GM21825 (cell line): ENCODE measurements around the gene CARM1.
"Not testable (repeated sequence)": the region's sequence is repeated elsewhere in the genome, so short reads cannot be mapped to it uniquely, and the experiment has no call there.

ENCODE experiments used
- ATAC-seq: cut with Tn5 transposase; IDR thresholded peaks from one replicate; pipeline ENCODE4 v1.9.1; 2021; ENCODE audit warnings: mild to moderate bottlenecking, moderate library complexity; ENCODE audit not compliant: unreplicated experiment

Gene CARM1

DNA sequence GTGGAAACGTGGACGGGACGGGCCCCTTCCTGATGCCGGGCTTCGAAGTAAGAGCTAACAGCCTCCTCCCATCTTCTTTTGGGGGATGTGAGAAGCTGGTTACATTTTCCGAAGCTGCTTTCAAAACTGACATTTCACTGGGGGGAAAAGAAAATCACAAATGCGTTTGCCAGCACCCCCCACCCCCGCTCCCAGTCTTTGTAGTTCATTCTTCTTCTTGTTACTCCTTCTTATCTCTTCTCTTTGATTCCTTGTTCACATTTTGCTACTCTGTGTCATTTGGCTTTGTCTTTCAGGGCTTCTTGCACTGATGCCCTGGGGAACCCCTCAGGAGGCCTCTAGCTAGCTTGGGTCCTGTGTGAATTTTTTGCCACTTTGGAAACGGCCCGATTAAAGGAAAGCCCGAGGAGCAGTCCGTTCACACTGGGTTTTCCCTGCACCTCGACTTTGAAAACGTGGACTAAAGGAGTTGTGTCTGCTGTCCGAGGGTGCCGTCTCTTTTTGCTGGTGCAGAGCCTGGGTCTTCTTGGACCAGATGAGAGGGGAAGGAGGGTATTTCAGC lies 1.3 kb downstream of the CARM1 start:
- ATAC-seq, result no peak

DNA sequence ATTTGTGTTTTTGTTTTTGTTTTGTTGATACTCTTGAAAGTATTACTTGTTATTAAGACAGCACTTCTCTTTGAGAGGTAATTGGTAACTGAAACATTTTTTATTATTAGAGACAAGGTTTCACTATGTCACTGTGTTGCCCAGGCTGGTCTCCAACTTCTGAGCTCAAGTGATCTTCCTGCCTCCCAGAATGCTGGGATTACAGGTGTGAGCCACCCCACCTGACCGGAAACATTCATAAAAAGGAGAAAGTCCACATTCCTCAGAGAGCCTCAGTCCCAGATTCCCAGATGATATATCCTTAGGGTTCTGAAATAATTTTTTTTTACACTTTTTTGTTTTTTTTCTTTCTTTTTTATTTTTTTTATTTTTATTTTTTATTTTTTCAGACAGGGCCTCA lies 2.7 kb downstream of the CARM1 start:
- ATAC-seq, result no peak

DNA sequence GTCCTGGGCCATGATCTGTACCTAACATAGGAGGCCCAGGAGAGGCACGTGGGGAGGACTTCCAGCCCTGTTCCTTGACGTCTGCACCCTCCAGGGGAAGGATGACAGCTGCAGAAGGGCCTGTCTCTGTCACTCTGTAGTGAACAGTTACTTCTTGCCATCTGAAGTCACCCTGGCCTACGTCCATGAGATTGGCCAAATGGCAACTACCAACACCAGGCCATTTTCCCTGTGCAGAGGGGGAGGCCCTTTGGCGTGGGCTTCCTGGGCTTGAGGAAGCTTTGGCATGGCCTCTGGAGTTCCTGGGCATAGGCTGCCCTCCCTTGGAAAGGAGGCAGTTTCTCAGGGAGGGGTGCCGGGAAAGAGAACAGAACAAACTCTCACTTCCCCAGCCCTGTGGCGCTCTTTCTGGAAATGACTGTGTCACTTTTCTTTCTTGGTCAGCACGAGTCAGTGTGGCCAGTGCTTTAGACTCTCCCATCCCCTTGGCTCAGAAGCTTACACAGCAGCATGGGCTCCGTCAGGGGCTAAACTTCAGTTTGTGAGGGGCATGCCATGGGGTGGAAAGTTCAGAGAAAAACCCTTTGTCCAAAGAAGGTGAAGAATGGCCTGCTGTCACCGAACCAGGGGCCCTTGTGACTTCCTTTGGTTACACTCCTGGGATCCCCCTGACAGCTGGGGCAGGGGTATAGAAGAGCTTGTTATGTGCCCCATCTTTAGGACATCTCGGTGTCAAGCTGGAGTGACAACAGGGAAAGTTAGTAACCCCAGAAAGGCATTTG lies 5.3 kb downstream of the CARM1 start:
- peak; percentile 57 for ATAC-seq

DNA sequence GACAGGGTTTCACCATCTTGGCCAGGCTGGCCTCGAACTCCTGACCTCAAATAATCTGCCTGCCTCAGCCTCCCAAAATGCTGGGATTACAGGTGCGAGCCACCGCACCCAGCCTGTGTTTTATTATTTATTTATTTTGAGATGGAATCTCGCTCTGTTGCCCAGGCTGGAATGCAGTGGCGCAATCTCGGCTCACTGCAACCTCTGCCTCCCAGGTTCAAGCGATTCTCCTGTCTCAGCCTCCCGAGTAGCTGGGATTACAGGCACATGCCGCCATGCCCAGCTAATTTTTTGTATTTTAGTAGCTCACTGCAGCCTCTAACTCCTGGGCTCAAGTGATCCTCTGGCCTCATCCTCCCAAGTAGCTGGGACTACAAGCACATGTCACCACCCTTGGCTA lies 6.3 kb downstream of the CARM1 start:
- not testable (repeated sequence) for ATAC-seq

DNA sequence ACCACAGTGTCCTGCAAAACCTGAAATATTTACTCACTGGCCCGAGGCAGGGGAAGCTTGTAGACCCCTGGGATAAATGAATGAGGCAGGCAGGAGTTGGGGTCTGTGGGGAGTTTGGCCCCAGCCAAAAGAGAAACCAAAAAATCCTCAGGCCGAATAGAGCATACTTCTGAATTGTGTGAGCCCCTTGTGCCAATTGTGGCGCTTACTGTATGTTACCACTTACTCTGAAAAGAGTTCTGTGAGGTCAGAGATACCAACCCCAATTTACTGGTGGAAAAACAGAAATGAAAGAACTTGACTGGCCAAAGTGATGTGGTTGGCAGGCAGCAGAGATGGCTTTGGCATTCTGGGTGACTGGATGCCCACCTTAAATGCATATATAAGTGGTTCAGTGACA lies 6.9 kb downstream of the CARM1 start:
- ATAC-seq, result no peak

DNA sequence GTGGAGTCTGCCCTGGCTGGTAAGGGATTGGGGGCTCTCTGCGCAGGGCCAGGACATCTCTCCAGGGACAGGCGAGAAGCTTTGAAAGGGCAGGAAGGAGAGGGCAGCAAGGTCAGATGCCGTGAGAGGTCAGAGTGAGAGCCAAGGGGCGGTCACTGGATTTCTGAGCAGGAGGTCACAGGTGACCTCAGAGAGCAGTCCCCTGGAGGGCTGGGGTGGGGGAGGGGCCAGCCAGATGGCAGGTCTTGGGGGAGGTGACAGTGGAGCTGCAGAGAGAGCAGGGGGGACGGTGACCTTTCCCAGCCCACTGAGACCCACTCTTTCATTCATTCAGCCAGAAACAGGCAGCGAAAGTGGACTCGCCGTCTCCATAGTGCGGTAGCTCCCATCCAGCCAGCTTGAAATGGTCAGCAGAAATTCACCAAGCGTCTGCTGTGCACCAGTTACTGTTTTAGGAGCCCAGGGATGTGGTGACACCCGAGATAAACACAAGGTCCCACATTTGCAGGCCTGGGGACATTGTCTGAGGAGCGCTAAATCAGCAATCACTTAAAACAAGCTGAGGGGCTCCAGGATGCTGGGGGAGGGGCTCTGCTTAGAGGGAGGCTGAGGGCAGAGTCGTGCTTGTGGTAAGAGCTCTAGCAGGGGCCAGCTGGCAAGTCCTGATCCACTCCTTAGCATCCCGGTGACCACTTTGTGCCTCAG lies 10.2 kb downstream of the CARM1 start:
- ATAC-seq, result no peak

DNA sequence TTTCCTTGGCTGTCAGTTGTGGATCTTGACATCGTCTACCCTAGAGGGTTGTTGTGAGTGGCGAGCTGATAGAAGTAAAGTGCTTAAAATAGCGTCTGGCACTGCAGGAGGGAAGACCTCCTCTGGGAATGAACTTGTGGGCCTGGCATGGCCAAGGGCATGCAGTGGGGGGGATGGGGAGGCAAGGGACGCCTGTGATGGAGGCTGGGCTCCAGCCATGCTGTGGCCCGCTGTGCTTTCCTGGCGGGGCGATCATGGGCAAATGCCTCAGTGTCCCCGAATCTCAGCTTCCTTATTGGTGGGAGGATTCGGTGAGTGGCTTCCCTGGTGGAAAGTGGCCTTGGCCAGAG lies 10.7 kb downstream of the CARM1 start:
- ATAC-seq, result no peak

DNA sequence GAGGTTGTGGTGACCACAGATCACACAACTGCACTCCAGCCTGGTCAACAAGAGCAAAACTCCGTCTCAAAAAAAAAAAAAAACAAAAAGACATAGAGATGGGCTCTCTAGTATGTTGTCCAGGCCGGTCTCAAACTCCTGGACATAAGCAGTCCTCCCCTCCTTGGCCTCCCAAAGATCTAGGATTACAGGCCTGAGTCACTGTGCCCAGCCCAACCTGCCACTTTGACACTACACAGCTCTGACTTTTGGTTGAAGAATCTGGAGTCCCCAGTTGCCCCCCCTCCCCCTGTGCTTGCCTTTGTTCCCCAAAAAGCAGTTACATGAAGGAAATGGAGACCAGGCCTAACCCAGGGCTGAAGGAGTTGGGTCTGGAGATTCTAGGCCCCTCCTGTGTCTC lies 12.9 kb downstream of the CARM1 start:
- ATAC-seq, result no peak

DNA sequence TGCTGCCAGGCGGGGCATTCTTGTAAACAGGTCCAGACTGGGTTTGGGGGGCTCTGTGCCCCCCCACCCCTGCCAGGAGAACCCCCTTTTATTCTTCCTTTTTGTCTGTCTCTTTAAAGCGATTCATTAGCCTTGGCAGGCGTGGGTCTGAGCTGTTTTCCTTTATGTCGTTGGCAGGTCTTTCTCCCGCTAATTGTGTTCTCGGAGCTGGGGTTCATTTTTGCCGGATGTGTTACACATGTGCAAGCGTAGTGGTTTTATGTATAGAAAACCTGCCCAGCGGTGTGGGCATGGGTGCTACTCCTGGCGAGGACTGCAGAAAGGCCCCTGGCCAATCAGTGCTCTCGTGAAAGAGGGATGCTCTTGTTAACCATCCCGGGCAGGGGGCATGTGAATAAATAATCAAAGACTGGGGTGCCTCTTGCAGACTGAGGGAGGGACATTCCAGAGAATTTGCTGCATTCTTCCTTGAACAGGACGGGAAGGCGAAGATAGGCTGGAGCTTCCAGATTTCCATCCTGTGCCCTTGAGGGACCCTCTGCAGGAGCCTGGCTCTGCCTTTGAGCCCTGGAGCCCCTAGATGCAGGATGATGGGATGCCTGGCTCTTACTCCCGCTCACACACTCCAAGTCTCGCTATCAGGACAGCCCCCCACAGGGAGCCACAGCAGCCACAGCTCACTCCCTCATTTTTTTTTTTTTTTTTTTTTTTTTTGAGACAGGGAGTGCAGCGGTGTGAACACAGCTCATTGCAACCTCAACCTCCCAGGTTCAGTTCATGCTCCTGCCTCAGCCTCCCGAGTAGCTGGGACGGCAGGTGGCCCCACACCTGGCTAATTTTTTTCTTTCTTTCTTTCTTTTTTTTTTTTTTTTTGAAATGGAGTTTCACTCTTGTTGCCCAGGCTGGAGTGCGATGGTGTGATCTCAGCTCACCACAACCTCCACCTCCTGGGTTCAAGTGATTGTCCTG lies 14.1 kb downstream of the CARM1 start:
- no peak for ATAC-seq

DNA sequence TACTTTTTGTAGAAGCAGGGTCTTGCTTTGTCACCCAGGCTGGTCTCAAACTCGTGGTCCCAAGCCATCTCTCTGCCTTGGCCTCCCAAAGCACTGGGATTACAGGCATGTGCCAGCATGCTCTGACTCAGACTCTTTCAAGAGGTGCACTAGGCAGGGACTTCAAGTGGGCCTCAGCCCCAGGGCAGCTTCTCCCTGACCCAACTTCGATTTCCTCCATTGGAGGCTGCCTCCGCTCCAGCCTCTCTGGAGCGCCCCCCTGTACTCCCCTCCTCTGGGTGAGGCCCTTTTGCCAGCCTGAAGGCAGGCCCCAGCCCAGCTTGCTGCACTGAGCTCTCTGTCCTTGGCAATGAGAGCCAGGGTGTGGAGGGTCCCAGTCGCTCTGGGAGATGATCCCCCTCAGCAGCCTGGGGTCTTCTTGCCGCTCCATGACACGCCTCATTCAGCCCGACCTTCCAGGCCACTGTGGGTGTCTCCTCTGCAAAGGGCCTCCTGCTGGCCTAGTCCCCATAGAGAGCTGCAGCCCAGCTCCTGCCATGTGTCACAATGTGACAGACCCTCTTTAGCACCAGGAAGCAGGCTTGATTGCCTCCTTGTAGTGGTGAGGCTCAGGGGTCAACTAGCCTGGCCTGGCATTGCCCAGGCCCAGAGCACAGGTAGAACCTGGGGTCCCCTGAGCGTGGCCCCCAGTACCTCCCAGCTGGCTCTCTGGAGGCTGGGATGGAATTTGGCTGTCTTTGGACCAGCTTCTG lies 16.4 kb downstream of the CARM1 start:
- no peak for ATAC-seq

DNA sequence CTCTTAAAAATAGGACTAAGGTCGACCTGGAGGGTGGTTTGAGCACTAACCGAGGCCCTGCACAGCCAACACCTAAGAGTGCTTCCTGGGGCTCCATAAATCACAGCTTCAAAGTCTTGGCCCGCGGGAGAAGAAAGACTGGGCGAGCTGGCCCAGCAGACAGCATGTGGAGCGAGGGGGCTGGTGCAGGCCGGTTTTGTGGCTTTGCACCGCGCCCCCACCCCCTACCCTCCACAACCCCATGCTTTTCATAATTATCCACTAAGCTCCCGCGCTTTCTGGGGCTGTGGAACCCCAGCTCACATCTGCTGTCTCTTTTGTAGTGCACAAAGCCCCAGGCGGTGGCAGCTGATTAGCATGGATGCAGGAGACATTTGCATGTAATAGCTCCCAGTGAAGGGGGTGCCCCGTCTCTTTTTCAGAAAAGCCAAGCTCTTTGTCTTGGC lies 17.1 kb downstream of the CARM1 start:
- no peak for ATAC-seq

DNA sequence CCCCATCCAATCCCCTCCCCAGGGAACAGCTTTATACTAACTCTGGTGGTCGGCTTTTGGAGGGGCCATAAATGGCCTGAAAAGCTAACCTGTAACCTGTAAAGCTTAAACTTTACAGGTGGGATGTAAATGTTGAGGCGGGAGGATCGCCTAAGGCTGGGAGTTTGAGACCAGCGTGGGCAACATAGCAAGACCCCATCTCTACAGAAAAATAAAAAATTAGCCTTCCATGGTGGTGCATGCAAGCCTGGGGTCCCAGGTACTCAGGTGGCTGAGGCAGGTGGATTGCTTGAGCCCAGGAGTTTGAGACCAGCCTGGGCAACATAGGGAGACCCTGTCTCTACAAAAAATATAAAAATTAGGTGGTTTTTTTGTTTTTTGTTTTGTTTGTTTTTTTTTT lies 18.5 kb downstream of the CARM1 start:
- no peak for ATAC-seq

DNA sequence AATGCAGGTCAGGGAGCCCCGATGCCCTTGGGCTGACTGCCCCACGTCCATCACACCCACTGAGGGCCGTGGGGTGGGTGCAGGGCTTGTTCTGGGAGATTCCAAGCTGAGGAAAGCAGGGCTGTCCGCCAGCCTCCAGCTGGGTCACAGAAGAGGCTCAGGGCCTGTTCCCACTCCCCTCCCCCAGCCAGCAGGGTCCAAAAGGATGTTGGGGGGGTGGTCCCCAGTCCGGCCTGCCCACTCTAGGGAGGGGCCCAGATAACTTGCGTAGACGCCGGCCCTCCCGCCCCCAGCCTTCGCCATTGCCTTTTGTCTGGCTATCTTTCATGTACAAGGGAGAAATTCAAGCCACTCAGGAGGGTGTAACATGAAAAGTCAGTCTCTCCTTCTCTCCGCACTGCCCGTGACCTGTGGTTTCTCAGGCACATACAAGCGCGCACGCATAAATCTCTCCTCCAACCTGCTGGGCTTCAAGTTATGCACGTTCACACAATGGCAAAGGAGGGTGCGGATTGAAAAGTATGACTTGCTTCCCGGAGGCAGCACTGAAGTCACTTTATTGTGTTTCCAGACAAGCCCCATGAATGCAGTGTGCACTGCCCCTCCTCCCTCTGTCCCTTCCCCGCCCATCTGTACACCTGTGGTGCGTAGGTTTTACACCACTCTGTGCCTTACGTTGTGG lies 20.2 kb downstream of the CARM1 start:
- ATAC-seq, result no peak

DNA sequence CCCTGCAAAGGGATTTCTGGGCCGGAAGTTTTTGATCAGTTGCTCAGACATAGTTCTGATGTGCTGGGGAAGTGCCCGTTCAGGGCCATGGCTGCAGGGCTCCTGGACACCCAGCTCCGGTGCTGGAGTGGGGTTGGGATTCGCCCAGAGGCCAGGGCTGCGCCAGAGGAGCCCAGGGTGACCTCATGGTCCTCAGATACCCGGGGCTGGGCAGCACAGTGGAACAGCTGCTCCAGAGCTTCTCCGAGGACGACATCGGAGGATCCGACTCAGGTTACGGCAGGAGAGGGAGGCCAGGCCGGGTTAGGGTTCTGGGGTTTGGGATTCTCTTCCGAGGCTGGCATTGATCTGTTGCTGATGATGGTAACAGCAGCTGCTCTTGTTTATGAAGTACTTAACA lies 20.9 kb downstream of the CARM1 start:
- ATAC-seq, result no peak

DNA sequence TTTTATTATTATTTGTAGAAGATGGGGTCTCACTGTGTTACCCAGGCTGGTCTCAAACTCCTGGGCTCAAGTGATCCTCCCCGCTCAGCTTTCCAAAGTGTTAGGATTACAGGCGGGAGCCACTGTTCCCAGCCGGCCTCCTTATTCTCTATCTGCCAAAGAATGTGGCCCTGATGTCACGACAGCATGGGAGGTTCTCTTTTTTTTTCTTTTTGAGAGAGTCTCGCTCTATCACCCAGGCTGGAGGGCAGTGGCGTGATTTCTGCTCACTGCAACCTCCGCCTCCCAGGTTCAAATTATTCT lies 23.5 kb downstream of the CARM1 start:
- ATAC-seq, result no peak

DNA sequence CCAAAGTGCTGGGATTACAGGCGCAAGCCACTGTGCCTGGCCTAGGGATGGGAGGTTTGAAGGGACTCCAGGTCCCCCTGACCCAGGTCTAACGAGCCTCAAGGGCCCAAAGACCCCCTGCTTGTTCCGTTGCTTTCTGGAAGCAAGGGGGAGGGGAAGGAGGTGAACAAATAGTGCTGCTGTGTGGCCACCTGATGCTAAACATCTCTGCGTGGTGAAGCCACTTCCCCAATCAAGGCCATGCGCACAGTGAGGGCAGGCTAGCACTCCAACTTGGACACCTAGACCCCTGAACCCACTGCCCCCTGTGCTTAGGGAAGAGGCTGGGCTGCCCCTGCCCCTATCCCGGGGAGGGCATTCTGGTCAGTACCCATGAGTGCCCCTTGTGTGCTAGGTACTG lies 24.0 kb downstream of the CARM1 start:
- ATAC-seq, result no peak

DNA sequence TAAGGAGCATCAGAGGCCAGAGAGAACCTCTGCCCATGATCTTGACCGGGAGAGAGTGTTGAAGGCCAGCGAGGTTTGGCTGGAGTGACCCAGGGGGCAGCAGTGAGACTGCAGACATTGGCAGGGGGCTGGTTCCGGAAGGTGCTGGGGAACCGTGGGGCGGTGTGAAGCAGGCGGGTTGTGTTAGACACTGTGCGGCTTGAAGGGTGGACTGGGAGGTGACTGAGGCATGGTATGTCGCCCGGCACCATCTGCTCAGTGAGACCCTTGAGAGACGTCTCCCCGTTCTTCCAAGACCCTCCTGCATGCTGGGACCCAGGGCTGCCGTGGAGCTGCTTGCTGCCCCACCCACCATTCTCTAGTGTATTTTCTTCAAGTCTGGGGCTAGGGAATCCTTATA lies 24.6 kb downstream of the CARM1 start:
- no peak for ATAC-seq

DNA sequence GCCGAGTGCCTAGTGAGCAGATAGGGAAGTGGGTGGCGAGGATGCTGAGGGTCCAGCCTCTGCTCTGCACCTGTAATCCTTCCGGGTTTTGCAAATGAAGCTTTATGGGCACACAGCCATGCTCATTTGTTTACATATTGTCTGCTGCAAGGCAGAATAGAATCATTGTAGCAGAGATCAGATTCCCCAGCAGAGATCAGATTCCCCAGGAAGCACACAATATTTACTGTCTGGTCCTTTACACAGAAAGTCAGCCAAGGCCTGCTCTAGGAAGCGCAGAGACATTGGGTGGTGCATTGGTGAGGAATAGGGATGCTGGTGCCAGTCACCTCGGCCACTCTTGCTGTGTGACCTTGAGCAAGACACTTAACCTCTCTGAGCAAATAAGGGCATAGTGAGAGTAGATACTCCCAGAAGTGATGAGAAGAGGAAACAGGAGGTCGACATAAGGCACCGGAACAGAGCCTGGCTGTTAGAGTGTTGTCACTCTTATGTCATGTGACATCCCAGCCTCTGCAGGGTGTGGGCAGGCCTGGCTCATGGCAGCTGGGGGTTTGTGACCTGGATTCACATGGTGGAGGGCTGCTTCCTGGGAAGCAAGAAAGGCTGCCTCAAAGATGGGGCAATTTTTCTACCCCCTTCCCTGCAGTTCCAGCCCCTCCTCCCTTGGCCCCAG lies 25.6 kb downstream of the CARM1 start:
- ATAC-seq, result no peak

DNA sequence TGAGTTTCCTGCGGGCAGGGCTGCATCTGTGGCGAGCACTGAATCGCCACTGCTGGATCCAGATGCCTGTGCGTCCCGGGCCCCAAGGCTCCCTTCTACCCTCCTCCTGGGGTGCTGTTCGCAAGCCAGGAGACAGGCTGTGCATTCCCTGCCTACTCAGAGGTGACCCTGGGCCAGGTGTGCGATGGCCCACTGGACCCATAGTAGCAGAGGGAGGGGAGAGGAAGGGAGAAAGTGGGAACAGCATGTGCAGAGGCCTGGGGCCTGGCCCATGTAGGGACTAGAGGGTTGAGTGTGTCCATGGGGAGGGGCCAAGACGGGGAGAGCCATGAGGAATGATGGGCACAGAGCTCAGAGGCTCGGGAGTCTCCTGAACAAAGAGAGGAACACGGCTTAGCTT lies 27.3 kb downstream of the CARM1 start:
- no peak for ATAC-seq
